ENCODE data around the gene PLEK. TPM values are rescaled to one million over a fixed set of nuclear protein-coding genes. Genes with fewer than 3 reads are reported as not detected.
"Not testable (repeated sequence)": the region's sequence is repeated elsewhere in the genome, so short reads cannot be mapped to it uniquely, and the experiment has no call there.

The PLEK gene
- total and polyA plus RNA-seq, 10 donors = 49.1 to 202 (median 101) TPM

GRCh38 chr2:68342470-68342869, 22.6 kb upstream of the PLEK start:
- peak overlapping the region in 1 of 8 donors; percentile 28 for H3K27ac ChIP-seq
- no peak for DNase-seq
- intact Hi-C loops (cut with DNase I; ENCODE audit: low total_unique reads) = no loop called here
- peaks cover 0 to 9% (median 3%) of the 10 kb centered on the region in 6 donors for H3K4me1 ChIP-seq
- H3K9me3 ChIP-seq = no peaks in the 10 kb centered on the region
- 82 to 95% (median 93%) methylated on average over 1 of the region's 1 CpG for WGBS, 5 donors
- no peak overlapping the region for H3K4me3 ChIP-seq
- peaks cover 0 to 13% (median 0%) of the 10 kb centered on the region in 7 donors for H3K27me3 ChIP-seq (replicated peaks in 1 of 7)
- H3K36me3 ChIP-seq = no peaks in the 10 kb centered on the region
- TF ChIP-seq CTCF (IDR thresholded peaks at IDR 0.05 in 8 of 11, conservative IDR thresholded peaks at IDR 0.05 in 3 of 11) (no peak), POLR2A (IDR thresholded peaks at IDR 0.05) (no peak), POLR2AphosphoS5 (IDR thresholded peaks at IDR 0.05) (no peak)

GRCh38 chr2:68344031-68344430, 21.1 kb upstream of the PLEK start:
- intact Hi-C loops (cut with DNase I; ENCODE audit: low total_unique reads) = no loop called here
- H3K4me3 ChIP-seq = no peak overlapping the region
- H3K36me3 ChIP-seq = no peaks in the 10 kb centered on the region
- no peak for DNase-seq
- no peak overlapping the region for H3K27ac ChIP-seq
- peaks cover 0 to 9% (median 3%) of the 10 kb centered on the region in 6 donors for H3K4me1 ChIP-seq
- WGBS, 5 donors = 82 to 97% (median 87%) methylated on average over 1 of the region's 1 CpG
- TF ChIP-seq POLR2AphosphoS5 (IDR thresholded peaks at IDR 0.05) (no peak), POLR2A (IDR thresholded peaks at IDR 0.05) (no peak), CTCF (IDR thresholded peaks at IDR 0.05 in 8 of 11, conservative IDR thresholded peaks at IDR 0.05 in 3 of 11) (no peak)
- peaks cover 0 to 13% (median 0%) of the 10 kb centered on the region in 7 donors for H3K27me3 ChIP-seq (replicated peaks in 1 of 7)
- no peaks in the 10 kb centered on the region for H3K9me3 ChIP-seq

GRCh38 chr2:68345129-68345875, 19.8 kb upstream of the PLEK start:
- no peak for DNase-seq
- Histone ChIP-seq H3K4me3 (no peak overlapping the region), H3K36me3 (no peaks in the 10 kb centered on the region), H3K9me3 (no peaks in the 10 kb centered on the region), H3K4me1 (peaks cover 0 to 9% (median 3%) of the 10 kb centered on the region in 6 donors), H3K27me3 (replicated peaks in 1 of 7) (peaks cover 0 to 13% (median 0%) of the 10 kb centered on the region in 7 donors), H3K27ac (no peak overlapping the region)
- TF ChIP-seq POLR2AphosphoS5 (IDR thresholded peaks at IDR 0.05) (no peak), CTCF (IDR thresholded peaks at IDR 0.05 in 8 of 11, conservative IDR thresholded peaks at IDR 0.05 in 3 of 11) (no peak), POLR2A (IDR thresholded peaks at IDR 0.05) (no peak)
- WGBS, 5 donors = 80 to 92% (median 88%) methylated on average over 9 of the region's 9 CpGs
- intact Hi-C loops (cut with DNase I; ENCODE audit: low total_unique reads) = no loop called here

- DNase-seq; H3K27ac ChIP-seq; H3K36me3 ChIP-seq; H3K4me3 ChIP-seq; H3K4me1 ChIP-seq; intact Hi-C loops (cut with DNase I; ENCODE audit: low total_unique reads); H3K9me3 ChIP-seq: not testable (repeated sequence)
- 83 to 93% (median 91%) methylated on average over 4 of the region's 4 CpGs for WGBS, 5 donors
- H3K27me3 ChIP-seq (replicated peaks in 1 of 7) = peaks cover 0 to 13% (median 0%) of the 10 kb centered on the region in 7 donors
These were observed 16.0 kb upstream of the PLEK start for GRCh38 chr2:68349091-68349490.

Data from spleen (tissue), 11 donors.